NB4 (cell line): ENCODE measurements around the gene RASSF3.

Experiments
- DNase-seq: peaks from one replicate; pipeline ENCODE4 v3.0.0; 2010; ENCODE audit warnings: low read depth
- H3K4me3 ChIP-seq: one replicate; pipeline ENCODE4 v1.5.1; 2011; ENCODE audit warnings: mild to moderate bottlenecking, low read depth, low read length, moderate library complexity
- MYC ChIP-seq: IDR thresholded peaks from 2 replicates; pipeline ENCODE4 v1.6.1; 2011; ENCODE audit warnings: low read depth, low read length
- POLR2A ChIP-seq: IDR thresholded peaks from 2 replicates; pipeline ENCODE4 v1.6.1; 2011; ENCODE audit warnings: mild to moderate bottlenecking; ENCODE audit not compliant: insufficient read length; ENCODE audit errors: extremely low read depth
- TF ChIP-seq, protein P1 (sequence below): IDR thresholded peaks from 2 replicates; pipeline ENCODE4 v1.6.1; 2011; ENCODE audit warnings: low read depth, low read length
- TF ChIP-seq, protein P2 (sequence below): IDR thresholded peaks from one replicate; pipeline ENCODE4 v1.5.1; 2012; ENCODE audit warnings: low read depth, low read length

RASSF3 gene

DNA sequence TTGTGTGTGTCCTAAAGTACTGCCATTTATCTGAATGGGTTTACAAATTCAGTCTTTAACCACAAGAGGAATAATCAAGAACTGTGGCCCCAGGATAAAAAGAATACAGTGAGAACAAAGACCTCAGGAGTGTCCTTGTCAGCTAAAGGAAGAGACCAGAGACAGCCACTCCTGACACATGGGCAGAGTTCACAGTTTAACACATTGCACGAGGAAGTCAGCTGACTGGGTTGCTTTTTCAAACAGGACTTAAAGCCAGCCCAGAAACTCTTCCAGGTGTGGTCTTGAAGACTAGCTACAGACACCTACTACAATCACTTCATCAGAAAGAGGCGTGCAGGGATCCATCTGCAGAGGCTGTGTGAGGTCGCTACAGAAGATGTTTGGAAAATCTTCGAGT is 106.1 kb downstream of the RASSF3 start:
- no peak overlapping the region for H3K4me3 ChIP-seq
- TF ChIP-seq, protein P1, sequence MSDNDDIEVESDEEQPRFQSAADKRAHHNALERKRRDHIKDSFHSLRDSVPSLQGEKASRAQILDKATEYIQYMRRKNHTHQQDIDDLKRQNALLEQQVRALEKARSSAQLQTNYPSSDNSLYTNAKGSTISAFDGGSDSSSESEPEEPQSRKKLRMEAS, result no peak
- TF ChIP-seq, protein P2, sequence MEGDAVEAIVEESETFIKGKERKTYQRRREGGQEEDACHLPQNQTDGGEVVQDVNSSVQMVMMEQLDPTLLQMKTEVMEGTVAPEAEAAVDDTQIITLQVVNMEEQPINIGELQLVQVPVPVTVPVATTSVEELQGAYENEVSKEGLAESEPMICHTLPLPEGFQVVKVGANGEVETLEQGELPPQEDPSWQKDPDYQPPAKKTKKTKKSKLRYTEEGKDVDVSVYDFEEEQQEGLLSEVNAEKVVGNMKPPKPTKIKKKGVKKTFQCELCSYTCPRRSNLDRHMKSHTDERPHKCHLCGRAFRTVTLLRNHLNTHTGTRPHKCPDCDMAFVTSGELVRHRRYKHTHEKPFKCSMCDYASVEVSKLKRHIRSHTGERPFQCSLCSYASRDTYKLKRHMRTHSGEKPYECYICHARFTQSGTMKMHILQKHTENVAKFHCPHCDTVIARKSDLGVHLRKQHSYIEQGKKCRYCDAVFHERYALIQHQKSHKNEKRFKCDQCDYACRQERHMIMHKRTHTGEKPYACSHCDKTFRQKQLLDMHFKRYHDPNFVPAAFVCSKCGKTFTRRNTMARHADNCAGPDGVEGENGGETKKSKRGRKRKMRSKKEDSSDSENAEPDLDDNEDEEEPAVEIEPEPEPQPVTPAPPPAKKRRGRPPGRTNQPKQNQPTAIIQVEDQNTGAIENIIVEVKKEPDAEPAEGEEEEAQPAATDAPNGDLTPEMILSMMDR, result no peak
- no peak for TF ChIP-seq MYC
- no peak for TF ChIP-seq POLR2A
- no peak for DNase-seq

DNA sequence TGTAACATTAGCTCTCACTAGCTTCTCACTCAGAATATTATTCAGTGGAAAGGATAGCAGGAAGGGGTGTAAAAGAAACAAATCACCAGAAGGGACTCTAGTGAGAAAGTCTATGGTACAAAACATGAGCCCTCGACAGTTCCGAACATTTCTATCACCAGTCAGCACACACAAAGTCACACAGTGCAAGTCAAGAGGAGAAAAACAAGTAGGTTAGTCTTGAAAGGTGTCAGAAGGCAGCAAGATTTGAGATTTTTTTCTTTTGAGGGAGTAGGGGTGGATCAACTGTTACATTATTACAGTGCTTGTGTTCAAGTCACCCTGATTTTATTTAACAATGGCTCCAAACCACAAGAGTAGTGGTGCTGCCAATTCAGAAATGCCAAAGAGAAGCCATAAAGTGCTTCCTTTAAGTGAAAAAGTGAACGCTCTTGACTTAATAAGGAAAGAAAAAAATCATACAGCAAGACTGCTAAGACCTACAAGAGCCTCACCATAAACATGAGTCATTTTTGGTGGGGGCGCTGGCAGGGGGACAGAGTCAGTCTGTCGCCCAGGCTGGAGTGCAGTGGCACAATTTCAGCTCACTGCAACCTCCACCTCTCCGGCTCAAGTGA is 106.7 kb downstream of the RASSF3 start:
- no peak for DNase-seq
- H3K4me3 ChIP-seq, result no peak overlapping the region
- TF ChIP-seq MYC (no peak), POLR2A (no peak)
- TF ChIP-seq, protein P1, result no peak
- TF ChIP-seq, protein P2, result no peak

DNA sequence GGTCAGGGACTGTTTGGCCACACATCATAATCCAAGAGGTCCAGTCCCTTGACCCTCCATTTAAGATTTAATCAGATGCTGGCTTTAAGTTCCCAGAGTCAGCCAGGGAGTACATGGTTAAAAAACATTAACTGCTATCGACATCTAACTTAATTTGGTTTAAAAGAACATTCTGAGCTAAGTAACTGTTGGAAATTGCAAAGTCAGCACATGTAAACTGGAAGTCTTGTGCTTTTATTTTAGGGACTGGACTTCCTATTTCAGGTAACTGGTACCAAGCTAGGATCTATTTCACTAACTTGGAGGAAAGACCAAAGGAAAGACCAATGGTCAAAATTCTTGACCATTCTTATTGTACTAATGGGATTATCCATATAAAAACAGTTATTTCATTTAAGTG is 108.4 kb downstream of the RASSF3 start:
- H3K4me3 ChIP-seq, result no peak overlapping the region
- no peak for DNase-seq
- TF ChIP-seq, protein P2, result no peak
- TF ChIP-seq POLR2A (no peak), MYC (no peak)
- TF ChIP-seq, protein P1, result no peak

DNA sequence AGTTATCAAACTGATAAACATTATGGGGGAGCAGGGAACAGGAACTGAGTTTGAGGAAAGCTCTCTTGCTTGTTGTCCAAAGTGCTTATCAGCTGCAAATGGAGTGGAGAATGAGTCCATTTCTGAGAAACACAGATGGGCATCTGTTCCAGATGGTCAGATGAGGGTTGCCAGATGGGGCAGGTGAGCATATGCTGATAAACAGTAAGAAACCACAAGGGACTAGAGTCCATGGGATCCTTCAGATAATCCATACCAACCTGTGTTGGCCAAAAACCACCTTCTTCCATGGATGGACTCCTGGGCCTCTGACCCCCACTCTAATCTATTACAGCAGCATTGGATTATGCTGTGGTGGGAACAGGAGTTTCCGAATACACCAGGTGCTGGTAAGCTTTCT is 110.6 kb downstream of the RASSF3 start:
- TF ChIP-seq MYC, result no peak
- no peak overlapping the region for H3K4me3 ChIP-seq
- no peak for DNase-seq

DNA sequence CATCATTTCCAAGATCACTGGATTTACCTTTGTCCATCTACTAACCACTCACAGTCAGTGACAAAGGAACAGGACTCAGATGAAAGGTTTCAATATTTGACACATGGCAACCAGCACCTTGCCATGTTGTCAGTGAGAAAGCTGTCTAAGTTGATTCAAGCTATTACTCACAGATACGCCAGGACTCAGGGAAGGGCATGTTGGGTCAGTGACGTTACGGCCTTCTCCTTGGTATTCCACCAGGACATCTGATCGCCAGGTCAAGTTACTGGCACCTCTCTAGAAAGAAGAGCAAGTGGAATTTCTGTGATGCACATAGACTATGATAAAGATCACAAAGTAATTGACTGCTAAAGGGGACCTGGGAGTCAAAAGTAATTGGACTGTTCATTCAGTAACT is 112.5 kb downstream of the RASSF3 start:
- DNase-seq, result no peak
- no peak for TF ChIP-seq MYC
- TF ChIP-seq, protein P1, result no peak
- no peak for TF ChIP-seq POLR2A
- TF ChIP-seq, protein P2, result no peak
- no peak overlapping the region for H3K4me3 ChIP-seq

DNA sequence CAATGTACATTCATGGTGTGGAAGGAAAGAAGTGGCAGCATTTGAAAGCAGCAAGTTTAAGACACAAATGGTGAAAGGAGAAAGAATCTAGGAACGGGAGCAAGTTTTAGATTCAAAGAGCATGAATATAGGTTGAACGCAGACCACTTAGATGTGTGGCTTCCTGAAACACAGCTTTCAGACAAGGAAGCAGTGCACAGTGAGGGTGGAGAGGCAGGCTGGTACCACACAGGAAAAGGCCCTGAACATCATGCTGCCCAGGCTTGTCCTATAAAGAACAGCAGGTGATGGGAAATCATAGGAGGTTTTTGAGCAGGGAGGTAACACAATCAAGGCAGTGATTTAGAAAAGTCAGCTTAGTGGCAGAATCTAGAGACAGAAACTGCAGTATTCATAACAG is 113.3 kb downstream of the RASSF3 start:
- no peak overlapping the region for H3K4me3 ChIP-seq
- TF ChIP-seq POLR2A, result no peak
- no peak for DNase-seq

DNA sequence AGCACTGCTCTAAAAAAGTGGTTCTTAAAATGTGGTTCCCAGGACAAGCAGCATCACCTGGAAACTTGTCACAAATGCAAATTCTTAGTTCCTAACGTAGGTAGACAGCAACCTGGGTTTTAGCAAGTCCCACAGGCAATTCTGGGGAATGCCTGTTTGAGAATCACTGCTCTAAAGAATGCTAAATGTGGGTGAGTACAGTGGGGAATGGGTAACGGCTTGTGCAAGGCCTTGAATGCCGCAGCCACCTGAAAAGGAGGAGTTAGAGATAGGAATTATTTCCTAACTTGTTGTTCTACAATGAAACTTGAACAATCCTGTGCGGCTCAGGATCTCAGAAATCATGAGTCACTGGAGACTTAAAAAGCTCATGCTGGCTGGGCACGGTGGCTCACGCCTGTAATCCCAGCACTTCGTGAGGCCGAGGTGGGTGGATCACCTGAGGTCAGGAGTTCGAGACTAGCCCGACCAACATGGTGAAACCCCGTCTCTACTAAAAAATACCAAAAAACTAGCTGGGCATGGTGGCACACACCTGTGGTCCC is 114.0 kb downstream of the RASSF3 start:
- no peak for DNase-seq
- TF ChIP-seq, protein P2, result no peak
- no peak for TF ChIP-seq POLR2A
- H3K4me3 ChIP-seq, result no peak overlapping the region
